OCI-LY3 (cell line): ENCODE data around the gene C1RL.

Source experiments
- H2AFZ ChIP-seq: fragments of 200-600, 300-600 bp; shearing (Covaris generic); 2 replicates; pipeline ENCODE4 v1.6.0; 2014; ENCODE audit warnings: antibody characterized with exemption, low read depth, low read length
- H3K27ac ChIP-seq: fragments of 200-600, 300-600 bp; sonication (generic); 2 replicates; pipeline ENCODE4 v1.5.1; 2014; ENCODE audit warnings: mild to moderate bottlenecking, low read length, moderate library complexity, mixed read lengths
- H3K27me3 ChIP-seq: fragments of 200-600, 300-600 bp; sonication (generic); 2 replicates; pipeline ENCODE4 v1.6.1; 2014; ENCODE audit warnings: low read depth, low read length, mixed read lengths
- H3K36me3 ChIP-seq: fragments of 200-600, 300-600 bp; sonication (generic); replicated peaks from 2 replicates; pipeline ENCODE3; 2014; ENCODE audit warnings: low read depth, low read length, mixed read lengths
- H3K4me1 ChIP-seq: fragments of 300-600, 200-600 bp; sonication (generic); 2 replicates; pipeline ENCODE4 v1.6.1; 2014; ENCODE audit warnings: low read length, mixed read lengths
- H3K4me2 ChIP-seq: fragments of 200-600, 300-600 bp; sonication (generic); 2 replicates; pipeline ENCODE4 v1.6.1; 2014; ENCODE audit warnings: low read length, mixed read lengths
- H3K4me3 ChIP-seq: fragments of 300-600, 200-600 bp; sonication (generic); 2 replicates; pipeline ENCODE4 v1.5.1; 2014; ENCODE audit warnings: antibody characterized with exemption, mild to moderate bottlenecking, low read length, moderate library complexity
- H3K79me2 ChIP-seq: fragments of 300-600, 200-600 bp; shearing (Covaris generic); 2 replicates; pipeline ENCODE4 v1.6.1; 2014; ENCODE audit warnings: mild to moderate bottlenecking, low read length, mixed read lengths
- H3K9ac ChIP-seq: fragments of 300-600, 200-600 bp; shearing (Covaris generic); 2 replicates; pipeline ENCODE4 v1.6.0; 2014; ENCODE audit warnings: mild to moderate bottlenecking, low read length, moderate library complexity
- H3K9me3 ChIP-seq: fragments of 200-600, 300-600 bp; shearing (Covaris generic); 2 replicates; pipeline ENCODE4 v1.6.1; 2014; ENCODE audit warnings: low read length, mixed read lengths; ENCODE audit not compliant: insufficient read depth
- H4K20me1 ChIP-seq: fragments of 200-600, 300-600 bp; sonication (generic); 2 replicates; pipeline ENCODE4 v1.6.1; 2016; ENCODE audit warnings: low read length, mixed read lengths; ENCODE audit not compliant: insufficient read depth
- EZH2phosphoT487 ChIP-seq: fragments of 200-600 bp; shearing (Covaris generic); IDR thresholded peaks from 2 replicates; pipeline ENCODE4 v1.6.1; 2018; ENCODE audit warnings: antibody characterized with exemption, mixed run types, low read depth
- TF ChIP-seq, protein P1 (sequence below): fragments of 200-600, 300-600 bp; sonication (generic); IDR thresholded peaks from 2 replicates; pipeline ENCODE4 v1.5.1; 2014; ENCODE audit warnings: antibody characterized with exemption, low read length, low read depth

Gene C1RL

DNA sequence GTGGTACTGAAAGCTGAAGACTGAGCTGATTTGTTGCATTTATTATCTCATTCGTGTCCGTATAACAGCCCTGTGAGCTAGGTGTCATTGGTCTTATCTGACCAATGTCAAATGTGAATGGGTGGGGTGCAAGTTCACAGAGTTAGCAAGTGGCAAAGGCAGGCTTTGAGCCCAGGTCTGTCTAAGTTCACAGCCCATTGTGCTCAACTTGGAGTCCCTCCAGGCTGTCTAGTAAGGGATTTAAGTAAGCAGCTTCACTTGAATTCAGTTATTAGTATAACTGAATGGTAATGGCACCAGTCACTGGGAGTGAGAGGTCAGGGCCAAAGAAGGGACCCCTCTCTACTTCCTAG lies 40.0 kb downstream of the C1RL start:
- Histone ChIP-seq H2AFZ (no peak overlapping the region), H3K4me2 (no peak overlapping the region), H3K4me3 (no peak overlapping the region), H3K27ac (no peak overlapping the region), H3K9ac (no peak overlapping the region), H3K9me3 (no peaks in the 10 kb centered on the region), H3K4me1 (no peaks in the 10 kb centered on the region), H3K79me2 (no peaks in the 10 kb centered on the region), H3K27me3 (peaks cover 32% of the 10 kb centered on the region), H3K36me3 (no peaks in the 10 kb centered on the region), H4K20me1 (no peaks in the 10 kb centered on the region)
- TF ChIP-seq EZH2phosphoT487: no peak
- TF ChIP-seq, protein P1, sequence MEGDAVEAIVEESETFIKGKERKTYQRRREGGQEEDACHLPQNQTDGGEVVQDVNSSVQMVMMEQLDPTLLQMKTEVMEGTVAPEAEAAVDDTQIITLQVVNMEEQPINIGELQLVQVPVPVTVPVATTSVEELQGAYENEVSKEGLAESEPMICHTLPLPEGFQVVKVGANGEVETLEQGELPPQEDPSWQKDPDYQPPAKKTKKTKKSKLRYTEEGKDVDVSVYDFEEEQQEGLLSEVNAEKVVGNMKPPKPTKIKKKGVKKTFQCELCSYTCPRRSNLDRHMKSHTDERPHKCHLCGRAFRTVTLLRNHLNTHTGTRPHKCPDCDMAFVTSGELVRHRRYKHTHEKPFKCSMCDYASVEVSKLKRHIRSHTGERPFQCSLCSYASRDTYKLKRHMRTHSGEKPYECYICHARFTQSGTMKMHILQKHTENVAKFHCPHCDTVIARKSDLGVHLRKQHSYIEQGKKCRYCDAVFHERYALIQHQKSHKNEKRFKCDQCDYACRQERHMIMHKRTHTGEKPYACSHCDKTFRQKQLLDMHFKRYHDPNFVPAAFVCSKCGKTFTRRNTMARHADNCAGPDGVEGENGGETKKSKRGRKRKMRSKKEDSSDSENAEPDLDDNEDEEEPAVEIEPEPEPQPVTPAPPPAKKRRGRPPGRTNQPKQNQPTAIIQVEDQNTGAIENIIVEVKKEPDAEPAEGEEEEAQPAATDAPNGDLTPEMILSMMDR: no peak

DNA sequence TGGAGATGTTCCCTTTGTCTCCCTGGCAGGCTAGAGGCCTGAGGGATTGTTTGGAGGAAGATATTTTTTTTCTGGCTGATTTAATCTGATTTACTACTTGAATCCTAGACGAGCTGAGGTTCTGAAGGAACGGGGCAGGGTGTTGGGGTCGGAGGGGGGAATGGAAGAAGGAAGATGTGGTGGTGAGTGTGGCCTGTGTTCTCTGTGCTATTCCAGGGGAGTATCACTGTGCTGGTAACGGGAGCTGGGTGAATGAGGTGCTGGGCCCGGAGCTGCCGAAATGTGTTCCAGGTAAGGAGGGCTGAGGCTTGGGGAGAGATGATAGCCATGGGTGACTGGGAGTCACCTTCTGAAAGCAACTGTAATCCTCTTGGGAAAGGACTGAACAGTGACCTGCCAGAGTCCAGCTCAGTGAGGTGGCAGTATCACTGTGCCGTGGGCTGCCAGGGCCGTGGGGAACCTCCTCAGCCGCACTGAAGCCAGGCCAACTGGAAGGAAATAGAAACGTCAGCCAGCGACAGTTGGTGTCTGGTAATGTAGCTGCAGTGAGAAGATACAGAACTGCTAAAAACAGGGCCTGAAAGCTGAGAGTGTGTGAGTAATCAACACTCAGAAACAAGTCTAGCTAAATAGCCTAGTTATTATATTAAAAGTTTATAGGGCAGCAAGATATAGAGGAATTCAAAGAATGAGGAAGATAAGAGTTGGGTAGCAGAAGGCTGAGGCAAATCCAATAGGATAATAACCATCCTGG lies 40.6 kb downstream of the C1RL start:
- H4K20me1 ChIP-seq: no peaks in the 10 kb centered on the region
- no peak overlapping the region for H3K4me3 ChIP-seq
- no peak overlapping the region for H3K4me2 ChIP-seq
- H3K27ac ChIP-seq: no peak overlapping the region
- TF ChIP-seq, protein P1: no peak
- TF ChIP-seq EZH2phosphoT487: no peak
- no peaks in the 10 kb centered on the region for H3K36me3 ChIP-seq
- no peak overlapping the region for H3K9ac ChIP-seq
- no peaks in the 10 kb centered on the region for H3K9me3 ChIP-seq
- no peaks in the 10 kb centered on the region for H3K79me2 ChIP-seq
- H2AFZ ChIP-seq: no peak overlapping the region
- H3K27me3 ChIP-seq: peaks cover 28% of the 10 kb centered on the region
- H3K4me1 ChIP-seq: no peaks in the 10 kb centered on the region

DNA sequence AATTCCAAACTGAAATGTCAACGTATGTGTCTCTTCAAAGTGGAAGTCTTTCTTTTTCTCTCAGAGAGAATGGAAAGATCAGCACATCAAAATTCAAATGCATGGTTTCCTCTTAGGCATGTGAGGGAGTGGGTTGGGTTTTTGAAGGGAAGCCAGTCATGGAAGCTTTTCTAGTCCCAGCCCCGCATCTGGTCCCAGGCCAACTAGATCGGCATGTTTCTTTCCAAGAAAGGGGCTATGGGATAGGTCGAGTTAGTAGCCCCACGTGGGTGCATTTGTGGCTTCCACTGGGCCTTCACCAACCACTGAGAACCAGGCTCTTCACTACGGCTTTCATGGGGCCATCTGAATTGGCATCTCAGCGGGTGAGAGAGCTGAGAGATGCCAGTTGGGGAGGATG lies 41.9 kb downstream of the C1RL start:
- Histone ChIP-seq H3K4me2 (no peak overlapping the region), H3K9me3 (no peaks in the 10 kb centered on the region)
- TF ChIP-seq EZH2phosphoT487: no peak
- TF ChIP-seq, protein P1: no peak

DNA sequence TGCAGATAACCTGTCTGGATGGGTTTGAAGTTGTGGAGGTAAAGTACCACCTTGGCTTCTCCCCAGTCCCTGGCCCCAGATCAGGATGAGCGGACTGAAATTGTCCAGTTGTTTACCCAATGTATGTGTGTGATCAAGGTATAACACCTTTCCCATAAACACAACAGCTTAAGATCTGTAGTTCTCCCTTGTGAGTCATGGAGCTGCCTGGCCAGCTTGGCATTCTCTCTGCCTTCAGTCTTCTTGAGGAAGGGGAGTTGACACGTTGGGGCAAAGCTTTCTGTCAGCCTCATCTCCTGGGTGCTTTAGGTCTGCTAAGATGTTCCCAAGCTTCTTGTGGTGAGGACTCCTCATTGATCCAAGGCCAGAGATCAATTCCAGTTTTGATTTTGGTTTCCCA lies 42.4 kb downstream of the C1RL start:
- H3K4me2 ChIP-seq: no peak overlapping the region
- H3K9ac ChIP-seq: no peak overlapping the region
- H3K27me3 ChIP-seq: peaks cover 25% of the 10 kb centered on the region
- H3K9me3 ChIP-seq: no peaks in the 10 kb centered on the region
- no peak overlapping the region for H3K4me3 ChIP-seq
- no peaks in the 10 kb centered on the region for H4K20me1 ChIP-seq
- no peak overlapping the region for H2AFZ ChIP-seq
- TF ChIP-seq EZH2phosphoT487: no peak
- TF ChIP-seq, protein P1: no peak
- H3K4me1 ChIP-seq: no peaks in the 10 kb centered on the region
- no peaks in the 10 kb centered on the region for H3K79me2 ChIP-seq
- no peak overlapping the region for H3K27ac ChIP-seq
- H3K36me3 ChIP-seq: no peaks in the 10 kb centered on the region

More for the DNA sequence above, 41.9 kb downstream of the C1RL start:
- H4K20me1 ChIP-seq: no peaks in the 10 kb centered on the region
- H3K4me1 ChIP-seq: no peaks in the 10 kb centered on the region
- no peak overlapping the region for H2AFZ ChIP-seq
- no peak overlapping the region for H3K4me3 ChIP-seq
- no peak overlapping the region for H3K9ac ChIP-seq
- H3K79me2 ChIP-seq: no peaks in the 10 kb centered on the region
- peaks cover 29% of the 10 kb centered on the region for H3K27me3 ChIP-seq
- no peaks in the 10 kb centered on the region for H3K36me3 ChIP-seq
- H3K27ac ChIP-seq: no peak overlapping the region
